Osteoblast (primary cell): ENCODE results near the gene UNCX. TPM values are rescaled to one million over a fixed set of nuclear protein-coding genes. Genes with fewer than 3 reads are reported as not detected.
"Not testable (repeated sequence)": the region's sequence is repeated elsewhere in the genome, so short reads cannot be mapped to it uniquely, and the experiment has no call there.

ENCODE experiments used
- DNase-seq: peaks from one replicate; pipeline ENCODE4 v3.0.0; 2011; ENCODE audit warnings: low spot score, mixed read lengths; ENCODE audit not compliant: insufficient read length; ENCODE audit errors: missing footprints
- H2AFZ ChIP-seq: 2 replicates; pipeline ENCODE4 v1.6.0; 2011; ENCODE audit warnings: mild to moderate bottlenecking, low read length
- H3K27ac ChIP-seq: 2 replicates; pipeline ENCODE4 v1.5.1; 2011; ENCODE audit warnings: mild to moderate bottlenecking, low read depth, low read length, moderate library complexity
- H3K27me3 ChIP-seq: 2 replicates; pipeline ENCODE4 v1.6.0; 2012; ENCODE audit warnings: mild to moderate bottlenecking, control low read depth, inconsistent platforms, low read length, moderate library complexity; ENCODE audit not compliant: insufficient read depth
- H3K36me3 ChIP-seq: 2 replicates; pipeline ENCODE4 v1.5.1; 2011; ENCODE audit warnings: mild to moderate bottlenecking, low read length, control low read depth, moderate library complexity; ENCODE audit not compliant: insufficient read depth
- H3K4me1 ChIP-seq: 2 replicates; pipeline ENCODE4 v1.5.1; 2011; ENCODE audit warnings: mild to moderate bottlenecking, low read length, control low read depth, moderate library complexity; ENCODE audit not compliant: insufficient read depth
- H3K4me2 ChIP-seq: 2 replicates; pipeline ENCODE4 v1.6.0; 2011; ENCODE audit warnings: mild to moderate bottlenecking, low read length; ENCODE audit not compliant: insufficient read depth
- H3K4me3 ChIP-seq: fragments of 200-600 bp; sonication (generic); 3 replicates; pipeline ENCODE4 v1.5.1; 2012; ENCODE audit warnings: mild to moderate bottlenecking, low read length, inconsistent platforms; ENCODE audit not compliant: insufficient read depth
- H3K79me2 ChIP-seq: 2 replicates; pipeline ENCODE4 v1.6.0; 2012; ENCODE audit warnings: mild to moderate bottlenecking, low read length, control low read depth, inconsistent platforms; ENCODE audit not compliant: insufficient read depth
- H3K9me3 ChIP-seq: 2 replicates; pipeline ENCODE4 v1.5.1; 2011; ENCODE audit warnings: low read depth, low read length, control low read depth
- H4K20me1 ChIP-seq: 2 replicates; pipeline ENCODE4 v1.6.0; 2012; ENCODE audit warnings: mild to moderate bottlenecking, low read length, control low read depth; ENCODE audit not compliant: insufficient read depth
- total RNA-seq: library from RNA; depleted of rRNA; stranded (reverse); fragments of >200 nt; gene quantifications from 2 replicates; pipeline ENCODE4 v1.2.3, GENCODE V29; 2012
- TF ChIP-seq, protein P1 (sequence below): IDR thresholded peaks from 2 replicates; pipeline ENCODE4 v1.5.1; 2011; ENCODE audit warnings: mild to moderate bottlenecking, low read depth, low read length, moderate library complexity; ENCODE audit errors: extremely low read depth

The UNCX gene
- total RNA-seq, 1 donor, result not detected

DNA sequence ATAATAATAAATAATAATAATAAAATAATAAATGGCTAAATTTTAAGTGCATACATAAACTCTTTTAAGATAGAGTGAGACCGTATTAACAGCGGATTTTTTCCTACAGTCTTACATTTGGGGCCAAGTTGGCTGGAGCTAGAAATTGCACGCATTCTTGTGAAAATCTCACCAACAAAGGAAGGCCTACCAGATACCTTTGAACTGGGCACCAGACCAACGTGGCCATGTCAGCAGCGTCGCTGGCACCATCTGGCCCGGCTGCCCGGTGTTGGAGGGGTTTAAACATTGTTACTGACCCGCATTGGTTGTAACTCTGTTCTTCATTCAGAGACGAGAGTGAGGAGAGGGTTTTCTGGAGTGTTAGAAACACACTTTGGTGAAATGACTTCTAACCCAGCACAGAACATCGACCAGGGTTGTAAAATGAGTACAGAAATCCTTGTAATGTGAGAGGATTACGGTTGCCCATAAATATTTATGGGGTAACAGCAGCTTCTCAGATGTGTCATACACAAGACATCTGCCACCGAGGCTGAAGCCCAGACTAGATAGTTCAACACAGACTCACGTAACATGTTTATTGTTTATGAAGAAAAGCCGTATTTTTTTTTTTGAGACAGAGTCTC is 34.6 kb upstream of the UNCX start:
- Histone ChIP-seq H3K27ac (peak overlapping the region; percentile 66), H3K36me3 (no peaks in the 10 kb centered on the region), H3K27me3 (peaks cover 7% of the 10 kb centered on the region), H3K4me2 (peak overlapping the region; percentile 68), H2AFZ (peak overlapping the region; percentile 82), H3K79me2 (no peaks in the 10 kb centered on the region), H4K20me1 (no peaks in the 10 kb centered on the region), H3K9me3 (no peaks in the 10 kb centered on the region), H3K4me1 (peaks cover 7% of the 10 kb centered on the region), H3K4me3 (peak overlapping the region; percentile 46)
- TF ChIP-seq, protein P1, sequence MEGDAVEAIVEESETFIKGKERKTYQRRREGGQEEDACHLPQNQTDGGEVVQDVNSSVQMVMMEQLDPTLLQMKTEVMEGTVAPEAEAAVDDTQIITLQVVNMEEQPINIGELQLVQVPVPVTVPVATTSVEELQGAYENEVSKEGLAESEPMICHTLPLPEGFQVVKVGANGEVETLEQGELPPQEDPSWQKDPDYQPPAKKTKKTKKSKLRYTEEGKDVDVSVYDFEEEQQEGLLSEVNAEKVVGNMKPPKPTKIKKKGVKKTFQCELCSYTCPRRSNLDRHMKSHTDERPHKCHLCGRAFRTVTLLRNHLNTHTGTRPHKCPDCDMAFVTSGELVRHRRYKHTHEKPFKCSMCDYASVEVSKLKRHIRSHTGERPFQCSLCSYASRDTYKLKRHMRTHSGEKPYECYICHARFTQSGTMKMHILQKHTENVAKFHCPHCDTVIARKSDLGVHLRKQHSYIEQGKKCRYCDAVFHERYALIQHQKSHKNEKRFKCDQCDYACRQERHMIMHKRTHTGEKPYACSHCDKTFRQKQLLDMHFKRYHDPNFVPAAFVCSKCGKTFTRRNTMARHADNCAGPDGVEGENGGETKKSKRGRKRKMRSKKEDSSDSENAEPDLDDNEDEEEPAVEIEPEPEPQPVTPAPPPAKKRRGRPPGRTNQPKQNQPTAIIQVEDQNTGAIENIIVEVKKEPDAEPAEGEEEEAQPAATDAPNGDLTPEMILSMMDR, result no peak
- peak; percentile 98 for DNase-seq

DNA sequence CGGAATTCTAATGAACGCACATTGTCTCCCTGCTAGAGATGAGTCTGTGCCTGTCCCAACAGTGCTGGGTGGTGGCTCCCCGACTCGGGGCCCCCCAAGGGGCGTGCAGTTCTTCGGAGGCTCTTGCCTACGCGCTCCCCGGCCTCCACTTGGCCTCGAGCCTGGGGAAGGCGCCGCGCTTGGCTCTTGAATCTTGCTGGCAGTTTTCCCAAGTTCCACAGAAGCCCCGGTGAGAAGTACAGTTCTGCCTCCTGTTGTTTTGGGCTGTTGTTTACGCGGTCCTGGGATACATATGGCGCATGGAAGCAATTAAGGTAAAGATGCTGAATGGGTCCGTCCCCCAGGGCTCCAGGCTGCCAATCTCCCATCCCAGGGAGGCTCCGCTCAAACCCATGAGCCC is 32.6 kb upstream of the UNCX start:
- no peaks in the 10 kb centered on the region for H4K20me1 ChIP-seq
- peaks cover 7% of the 10 kb centered on the region for H3K4me1 ChIP-seq
- no peak overlapping the region for H3K4me2 ChIP-seq
- DNase-seq, result no peak
- H3K79me2 ChIP-seq, result no peaks in the 10 kb centered on the region
- no peaks in the 10 kb centered on the region for H3K36me3 ChIP-seq
- no peak overlapping the region for H3K4me3 ChIP-seq
- TF ChIP-seq, protein P1, result no peak
- peaks cover 15% of the 10 kb centered on the region for H3K27me3 ChIP-seq
- H2AFZ ChIP-seq, result no peak overlapping the region
- no peak overlapping the region for H3K27ac ChIP-seq
- H3K9me3 ChIP-seq, result no peaks in the 10 kb centered on the region

DNA sequence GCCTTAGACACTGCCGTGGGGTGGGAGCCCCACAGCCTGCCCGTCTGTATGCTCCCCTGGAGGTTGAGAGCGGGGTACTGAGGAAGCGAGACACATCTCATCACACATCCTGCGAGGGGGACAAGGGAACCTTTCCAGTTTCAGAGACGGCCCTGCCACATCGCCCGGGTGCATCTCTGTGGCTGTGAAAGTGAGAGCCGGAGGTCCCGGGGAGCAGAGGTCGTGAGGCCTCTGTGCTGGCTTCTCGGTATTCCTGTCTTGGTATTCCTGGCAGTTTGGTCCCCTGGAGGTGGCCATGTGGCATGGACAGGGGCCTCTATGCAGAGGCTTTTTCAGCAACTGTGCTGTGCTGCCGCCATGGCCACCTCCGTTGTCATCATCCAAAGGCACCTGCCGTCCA is 30.8 kb upstream of the UNCX start:
- peaks cover 17% of the 10 kb centered on the region for H3K27me3 ChIP-seq
- H3K4me2 ChIP-seq, result no peak overlapping the region
- H2AFZ ChIP-seq, result no peak overlapping the region
- H3K4me1 ChIP-seq, result peaks cover 7% of the 10 kb centered on the region
- no peaks in the 10 kb centered on the region for H4K20me1 ChIP-seq
- H3K36me3 ChIP-seq, result no peaks in the 10 kb centered on the region
- TF ChIP-seq, protein P1, result no peak
- H3K4me3 ChIP-seq, result no peak overlapping the region
- H3K27ac ChIP-seq, result no peak overlapping the region
- H3K79me2 ChIP-seq, result no peaks in the 10 kb centered on the region
- peak; percentile 41 for DNase-seq
- H3K9me3 ChIP-seq, result no peaks in the 10 kb centered on the region

DNA sequence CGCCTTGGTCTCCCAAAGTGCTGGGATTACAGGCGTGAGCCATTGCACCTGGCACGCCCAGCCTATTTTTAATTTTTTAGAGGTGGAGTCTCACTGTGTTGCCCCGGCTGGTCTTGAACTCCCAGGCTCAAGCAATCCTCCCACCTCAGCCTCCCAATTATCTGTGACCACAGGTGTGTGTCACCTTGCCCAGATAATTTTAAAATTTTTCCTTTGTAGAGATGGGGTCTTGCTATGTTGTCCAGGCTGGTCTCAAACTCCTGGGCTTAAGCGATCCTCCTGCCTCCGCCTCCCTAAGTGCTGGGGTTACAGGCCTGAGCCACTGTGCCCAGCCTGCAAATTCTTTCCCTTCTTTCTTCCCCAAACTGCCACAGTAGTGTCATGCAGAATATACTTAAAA is 29.8 kb upstream of the UNCX start:
- not testable (repeated sequence) for H3K79me2 ChIP-seq, H2AFZ ChIP-seq, H4K20me1 ChIP-seq, H3K4me3 ChIP-seq, H3K9me3 ChIP-seq, DNase-seq, H3K4me1 ChIP-seq, H3K4me2 ChIP-seq, H3K36me3 ChIP-seq, H3K27ac ChIP-seq
- peaks cover 17% of the 10 kb centered on the region for H3K27me3 ChIP-seq
